ENCODE measurements around the gene TMEM88.

DNA sequence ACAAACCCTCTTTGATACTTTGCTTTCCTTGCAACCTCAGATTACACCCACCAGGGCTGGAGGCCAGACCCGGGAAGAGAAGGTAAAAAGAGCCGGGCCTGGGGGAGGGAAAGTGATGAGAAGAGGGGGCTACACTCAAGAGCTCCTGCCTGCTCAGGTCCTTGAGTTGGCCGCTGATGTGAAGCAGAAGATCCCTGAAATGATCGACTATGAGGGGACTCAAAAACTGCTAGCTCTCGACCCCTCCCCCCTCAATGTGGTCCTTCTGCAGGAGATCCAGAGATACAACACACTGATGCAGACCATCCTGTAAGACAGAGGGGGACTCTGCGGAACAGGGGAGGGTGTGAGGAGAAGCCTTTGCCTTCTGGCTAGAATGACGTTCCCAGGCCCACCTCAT, 23.6 kb upstream of the TMEM88 start:
- TF ChIP-seq, protein P1, sequence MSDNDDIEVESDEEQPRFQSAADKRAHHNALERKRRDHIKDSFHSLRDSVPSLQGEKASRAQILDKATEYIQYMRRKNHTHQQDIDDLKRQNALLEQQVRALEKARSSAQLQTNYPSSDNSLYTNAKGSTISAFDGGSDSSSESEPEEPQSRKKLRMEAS (IDR thresholded peaks at IDR 0.05) = no peak
- TF ChIP-seq REST (IDR thresholded peaks at IDR 0.05) (no peak), CTCF (IDR thresholded peaks at IDR 0.05; ENCODE audit: low read depth, low read length, missing input control) (no peak), JUND (IDR thresholded peaks at IDR 0.05) (no peak), RXRA (IDR thresholded peaks at IDR 0.05) (no peak), ZBTB33 (IDR thresholded peaks at IDR 0.05) (no peak), SP1 (IDR thresholded peaks at IDR 0.05) (no peak), TAF1 (conservative IDR thresholded peaks at IDR 0.05) (no peak), GABPA (IDR thresholded peaks at IDR 0.05 in 1 of 2, conservative IDR thresholded peaks at IDR 0.05 in 1 of 2) (no peak), NR2F2 (IDR thresholded peaks at IDR 0.05) (no peak), YY1 (IDR thresholded peaks at IDR 0.05) (no peak), RAD21 (IDR thresholded peaks at IDR 0.05) (no peak)
- TF ChIP-seq, protein P2, sequence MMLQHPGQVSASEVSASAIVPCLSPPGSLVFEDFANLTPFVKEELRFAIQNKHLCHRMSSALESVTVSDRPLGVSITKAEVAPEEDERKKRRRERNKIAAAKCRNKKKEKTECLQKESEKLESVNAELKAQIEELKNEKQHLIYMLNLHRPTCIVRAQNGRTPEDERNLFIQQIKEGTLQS (IDR thresholded peaks at IDR 0.05) = no peak

All from liver (tissue), 3 donors.